ENCODE measurements around the gene MAMDC4. TPM values are rescaled to one million over a fixed set of nuclear protein-coding genes. Genes with fewer than 3 reads are reported as not detected.

MAMDC4 gene
- 2.7 and 4.0 TPM in 2 replicates for total RNA-seq

GRCh38 chr9:136851941-136852663 lies at the start of gene MAMDC4:
Gene MAMDC4, plus strand, starts transcription at chr9:136852346. Its CDS starts 71 bp downstream, at chr9:136852417.

GRCh38 chr9:136807281-136808074 lies 44.7 kb upstream of the MAMDC4 start, which contains the start of gene RABL6:
Gene RABL6, plus strand, starts transcription at chr9:136807948. Its CDS starts 249 bp downstream, at chr9:136808197.

GRCh38 chr9:136842380-136842948 lies 9.7 kb upstream of the MAMDC4 start, which contains the start of gene AJM1:
Gene AJM1, plus strand, starts transcription at chr9:136842478. Its CDS starts 1,937 bp downstream, at chr9:136844415.

GRCh38 chr9:136849038-136849959 lies 2.8 kb upstream of the MAMDC4 start, which contains the start of gene PHPT1:
Gene PHPT1, plus strand, starts transcription at chr9:136849409. Its CDS starts 22 bp downstream, at chr9:136849431.

GRCh38 chr9:136885950-136886578 lies 33.9 kb downstream of the MAMDC4 start, which contains the start of gene TRAF2:
Gene TRAF2, plus strand, starts transcription at chr9:136886516. Its CDS starts 12,225 bp downstream, at chr9:136898741.

Other genes with a start within 250 kb of the MAMDC4 start
- 22.7 and 33.6 TPM in 2 replicates for gene EGFL7, start 189.4 kb upstream of the MAMDC4 start, total RNA-seq
- 33.3 and 36.0 TPM in 2 replicates for gene AGPAT2, start 164.9 kb upstream of the MAMDC4 start, total RNA-seq
- gene DIPK1B, start 139.8 kb upstream of the MAMDC4 start, total RNA-seq: 0.30 and 0.51 TPM in 2 replicates
- not detected in 2 replicates for gene LCN10, start 109.4 kb upstream of the MAMDC4 start, total RNA-seq
- not detected in 2 replicates for gene LCN6, start 103.8 kb upstream of the MAMDC4 start, total RNA-seq
- gene LCN8, start 94.1 kb upstream of the MAMDC4 start, total RNA-seq: not detected in 2 replicates
- gene LCN15, start 87.8 kb upstream of the MAMDC4 start, total RNA-seq: not detected in 2 replicates
- 39.2 and 72.2 TPM in 2 replicates for gene TMEM141, start 61.0 kb upstream of the MAMDC4 start, total RNA-seq
- 0.30 and 0.32 TPM in 2 replicates for gene CCDC183, start 56.0 kb upstream of the MAMDC4 start, total RNA-seq
- gene RABL6, start 44.4 kb upstream of the MAMDC4 start, total RNA-seq: 46.3 and 70.5 TPM in 2 replicates
- 2.1 and 2.4 TPM in 2 replicates for gene AJM1, start 9.9 kb upstream of the MAMDC4 start, total RNA-seq
- gene PHPT1, start 2.9 kb upstream of the MAMDC4 start, total RNA-seq: 65.8 and 98.9 TPM in 2 replicates
- 209 and 275 TPM in 2 replicates for gene EDF1, start 14.0 kb downstream of the MAMDC4 start, total RNA-seq
- 5.6 and 16.0 TPM in 2 replicates for gene TRAF2, start 34.2 kb downstream of the MAMDC4 start, total RNA-seq
- gene FBXW5, start 92.4 kb downstream of the MAMDC4 start, total RNA-seq: 142 and 159 TPM in 2 replicates
- 0.59 TPM in 1 of 2 replicates, not detected in the other for gene C8G, start 92.9 kb downstream of the MAMDC4 start, total RNA-seq
- gene LCN12, start 99.9 kb downstream of the MAMDC4 start, total RNA-seq: 0.30 and 0.51 TPM in 2 replicates
- 8.3 and 21.4 TPM in 2 replicates for gene PTGDS, start 125.2 kb downstream of the MAMDC4 start, total RNA-seq
- 0.88 and 1.5 TPM in 2 replicates for gene LCNL1, start 130.6 kb downstream of the MAMDC4 start, total RNA-seq
- 13.5 and 17.8 TPM in 2 replicates for gene PAXX, start 140.1 kb downstream of the MAMDC4 start, total RNA-seq
- 2.5 and 3.3 TPM in 2 replicates for gene CLIC3, start 144.2 kb downstream of the MAMDC4 start, total RNA-seq
- 46.0 and 68.3 TPM in 2 replicates for gene ABCA2, start 175.9 kb downstream of the MAMDC4 start, total RNA-seq
- gene FUT7, start 179.7 kb downstream of the MAMDC4 start, total RNA-seq: under 0.01 TPM in 1 of 2 replicates, not detected in the other
- 27.3 and 49.4 TPM in 2 replicates for gene NPDC1, start 193.8 kb downstream of the MAMDC4 start, total RNA-seq
- not detected in 2 replicates for gene ENTPD2, start 201.7 kb downstream of the MAMDC4 start, total RNA-seq
- gene SAPCD2, start 218.2 kb downstream of the MAMDC4 start, total RNA-seq: 0.89 and 5.7 TPM in 2 replicates
- 18.7 and 21.5 TPM in 2 replicates for gene UAP1L1, start 225.2 kb downstream of the MAMDC4 start, total RNA-seq
- gene MAN1B1, start 234.6 kb downstream of the MAMDC4 start, total RNA-seq: 176 and 185 TPM in 2 replicates